ENCODE data around the gene TRPM3.
"Not testable (repeated sequence)": the region's sequence is repeated elsewhere in the genome, so short reads cannot be mapped to it uniquely, and the experiment has no call there.

TRPM3 gene

GRCh38 chr9:70994582-70994981 is 126.8 kb downstream of the TRPM3 start:
- no peak for DNase-seq

DNA sequence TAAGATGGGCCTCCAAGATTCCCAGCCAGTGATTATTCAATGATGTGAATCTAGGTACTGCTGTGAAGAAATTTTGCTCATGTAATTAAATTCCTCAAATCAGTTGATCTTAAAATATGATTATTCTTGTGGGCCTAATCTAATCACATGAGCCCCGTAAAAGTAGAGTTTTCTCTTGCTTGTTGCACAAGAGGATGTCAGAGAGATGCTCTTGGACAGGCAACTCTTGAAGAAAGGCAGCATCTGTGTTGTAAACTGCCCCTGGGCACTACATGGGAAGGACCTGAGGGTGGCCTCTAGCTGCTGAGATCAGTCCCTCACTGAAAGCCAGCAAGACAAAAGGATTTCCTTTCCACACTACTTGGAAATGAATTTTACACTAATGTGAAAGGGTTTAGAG is 132.9 kb downstream of the TRPM3 start:
- DNase-seq, result no peak

- no peak for DNase-seq
Measured at GRCh38 chr9:70987986-70988385, 133.4 kb downstream of the TRPM3 start.

DNA sequence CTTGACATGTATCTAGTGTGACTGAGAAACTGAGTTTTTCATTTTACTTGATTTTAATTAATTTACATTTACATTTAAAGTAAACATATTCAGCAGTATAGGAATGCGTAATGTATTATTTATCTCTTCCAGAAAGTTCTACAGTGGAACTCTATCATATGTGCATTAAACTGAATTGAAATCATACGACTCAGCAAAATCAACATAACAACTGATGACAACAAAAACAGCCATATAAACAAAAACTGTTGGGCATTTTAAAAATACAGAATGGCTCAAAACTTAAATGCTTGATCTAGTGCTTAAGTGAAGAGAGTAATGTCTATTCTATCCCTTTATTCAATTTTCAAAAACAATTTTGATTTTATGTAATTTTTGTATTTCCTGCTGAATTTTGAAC is 134.4 kb downstream of the TRPM3 start:
- no peak for DNase-seq

GRCh38 chr9:70983723-70984295 is 137.6 kb downstream of the TRPM3 start:
- DNase-seq, result no peak

- no peak for DNase-seq
Measured at GRCh38 chr9:70981312-70981711, 140.1 kb downstream of the TRPM3 start.

DNA sequence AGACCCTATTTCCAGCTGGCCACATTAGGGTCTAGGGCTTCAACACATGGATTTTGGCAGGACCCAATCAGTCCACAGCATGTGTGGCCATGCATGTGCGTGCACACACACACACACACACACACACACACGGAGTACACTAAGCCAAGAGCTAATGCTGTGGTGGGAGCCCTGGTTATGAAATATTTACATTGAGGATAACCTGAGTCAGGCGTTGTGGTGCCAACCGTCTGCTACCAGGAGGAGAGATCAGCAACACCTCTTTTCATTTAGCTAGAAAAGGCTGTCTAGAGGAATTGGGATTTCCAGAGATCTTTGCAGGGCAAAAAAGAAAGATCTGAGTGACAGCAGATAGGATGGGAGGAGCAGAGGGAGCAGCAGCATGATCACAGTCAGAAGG is 141.5 kb downstream of the TRPM3 start:
- no peak for DNase-seq

GRCh38 chr9:70978085-70978484 is 143.3 kb downstream of the TRPM3 start:
- no peak for DNase-seq

DNA sequence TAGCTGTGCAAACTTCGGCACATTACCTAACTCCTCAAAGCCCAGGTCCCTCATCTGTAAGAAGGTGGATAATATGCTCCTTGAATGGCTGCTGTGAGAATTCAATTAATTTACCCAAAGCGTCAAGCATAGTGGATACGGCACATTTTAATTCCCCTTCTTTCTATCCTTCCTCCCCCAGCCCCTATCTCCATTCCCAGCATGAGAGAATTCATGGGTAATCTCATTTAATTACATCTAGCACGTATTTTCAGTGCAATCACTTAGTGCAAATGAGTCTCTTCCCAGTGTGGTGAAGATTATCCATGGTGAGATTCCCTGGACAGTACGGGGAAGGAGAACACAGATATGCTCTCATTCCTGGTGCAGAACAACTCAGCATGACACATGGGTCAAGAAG is 145.6 kb downstream of the TRPM3 start:
- no peak for DNase-seq

GRCh38 chr9:70971723-70972122 is 149.7 kb downstream of the TRPM3 start:
- no peak for DNase-seq

GRCh38 chr9:70966380-70966779 is 155.0 kb downstream of the TRPM3 start:
- not testable (repeated sequence) for DNase-seq

GRCh38 chr9:70964861-70965260 is 156.6 kb downstream of the TRPM3 start:
- no peak for DNase-seq

DNA sequence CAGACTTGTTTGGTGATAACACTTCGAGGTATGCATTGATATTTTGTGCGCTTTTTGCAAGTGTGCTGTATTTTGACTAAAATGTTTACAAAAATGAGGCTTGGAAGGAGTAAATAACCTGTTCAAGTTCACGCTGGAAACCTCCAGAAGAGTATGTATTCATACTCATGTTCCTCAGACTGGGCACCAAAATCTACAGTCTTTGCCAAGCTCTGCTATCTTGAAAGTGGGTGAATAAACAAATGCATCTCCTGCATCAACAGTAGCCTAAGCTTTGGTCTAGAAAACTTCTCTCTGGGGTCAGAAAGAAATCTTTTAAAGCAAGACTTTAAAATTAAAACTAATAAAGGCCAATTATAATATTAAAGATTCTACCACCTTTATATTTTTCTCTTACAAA is 157.9 kb downstream of the TRPM3 start:
- no peak for DNase-seq

GRCh38 chr9:70962761-70963440 is 158.5 kb downstream of the TRPM3 start:
- no peak for DNase-seq

DNA sequence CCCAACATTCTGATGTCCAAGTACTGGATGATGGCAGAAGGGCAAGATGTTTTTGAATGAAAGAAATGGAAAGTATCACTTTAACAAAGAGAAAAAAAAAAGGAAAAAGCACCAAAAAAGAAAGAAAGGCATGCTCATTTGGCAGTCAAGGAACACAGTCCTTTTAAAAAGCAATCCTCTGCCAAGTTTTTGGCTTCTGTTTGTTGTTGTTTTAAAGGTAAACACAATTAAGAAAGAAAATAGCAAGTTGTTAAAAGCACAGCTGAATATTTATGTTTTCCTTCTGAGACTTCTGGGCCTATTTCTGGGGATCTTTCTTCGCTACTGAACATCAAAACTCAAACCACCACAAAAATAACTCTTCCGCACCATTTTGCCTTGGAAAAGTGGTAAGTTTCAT is 162.1 kb downstream of the TRPM3 start:
- no peak for DNase-seq

DNA sequence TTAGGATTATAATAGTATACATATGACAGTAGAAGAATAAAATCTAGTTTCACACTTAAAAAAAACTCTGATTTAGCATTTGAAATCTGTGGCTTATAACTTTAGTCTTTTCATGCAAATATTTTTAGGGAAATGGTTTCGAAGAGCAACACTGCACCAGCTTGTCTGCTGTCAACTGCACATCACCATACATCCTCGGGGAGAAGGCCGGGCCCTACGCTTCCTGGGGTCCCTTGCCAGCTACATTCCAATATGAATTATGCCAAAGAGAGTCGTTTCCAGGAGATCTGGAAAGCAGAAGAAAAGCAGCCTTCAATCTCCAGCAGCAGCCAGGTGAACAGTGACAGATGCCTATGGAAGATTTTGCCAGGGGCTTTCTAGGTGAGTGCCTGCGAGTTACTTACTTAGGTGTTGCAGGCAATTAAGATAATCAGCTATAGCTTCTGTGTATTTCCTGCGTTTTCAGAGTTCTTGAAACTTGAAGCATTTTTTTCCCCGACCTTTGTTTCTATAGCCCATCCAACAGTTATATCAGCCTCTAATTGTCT is 166.8 kb downstream of the TRPM3 start:
- DNase-seq, result no peak

DNA sequence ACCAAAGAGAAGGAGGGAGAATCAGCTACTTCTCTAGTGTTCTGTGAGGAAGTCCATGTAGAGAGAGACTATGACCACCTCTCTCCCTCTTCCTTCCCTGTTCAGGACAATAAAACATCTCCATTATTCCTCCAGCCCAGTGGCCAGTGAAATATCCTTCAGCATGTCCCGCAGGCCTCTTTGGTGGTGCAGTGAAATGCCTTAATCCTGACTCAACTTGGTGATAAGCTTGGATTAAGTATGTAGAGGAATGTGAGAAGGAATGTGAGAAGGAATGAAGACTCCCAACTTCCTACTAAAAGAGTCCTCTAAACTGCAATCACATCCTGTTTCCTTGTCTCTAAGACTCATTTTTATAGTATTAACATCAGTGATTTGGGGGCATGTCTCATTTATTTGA is 167.3 kb downstream of the TRPM3 start:
- no peak for DNase-seq

DNA sequence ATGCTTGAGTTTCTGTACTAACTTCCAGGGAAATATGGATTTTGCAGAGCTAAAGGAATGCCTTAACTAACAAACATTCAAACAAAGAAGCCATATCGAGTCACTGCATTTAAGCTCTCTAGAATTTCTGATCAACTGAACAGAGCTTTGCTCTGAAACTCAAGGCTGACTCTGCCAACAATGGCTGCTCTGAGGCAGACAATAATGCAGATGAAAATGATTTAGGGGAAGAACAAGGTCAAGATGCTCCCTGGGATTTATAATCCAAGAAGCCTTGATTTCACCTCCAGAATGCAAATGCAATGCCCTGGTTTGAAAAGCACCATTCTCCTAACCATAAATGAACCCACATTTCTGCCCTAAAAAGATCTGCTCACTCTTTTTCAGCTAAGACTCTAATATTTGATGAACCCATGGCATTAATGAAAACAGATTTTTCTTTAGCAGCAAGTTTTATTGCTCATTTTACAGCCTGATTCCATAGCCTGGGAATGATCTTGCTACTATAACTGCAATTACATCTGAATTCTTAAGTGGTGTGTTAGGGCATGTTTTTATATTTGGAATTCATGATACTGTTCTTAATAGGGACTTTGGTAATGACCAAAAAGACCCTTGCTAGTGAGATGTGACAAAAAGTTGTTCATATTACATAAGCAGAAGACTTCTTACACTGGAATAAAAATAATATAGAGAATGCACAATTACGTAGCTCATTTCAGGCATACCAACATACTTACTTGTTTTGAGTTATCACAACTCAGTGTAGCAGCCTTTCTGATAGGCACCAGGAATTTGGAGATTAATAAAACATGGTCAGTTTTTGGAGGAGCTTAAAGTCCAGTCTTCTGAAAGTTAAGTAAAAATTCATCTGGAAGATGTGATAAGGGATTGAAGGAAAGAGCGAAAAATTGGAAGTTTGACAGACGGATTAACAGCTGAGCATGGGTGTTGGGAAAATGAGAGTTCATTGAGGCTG is 169.4 kb downstream of the TRPM3 start:
- no peak for DNase-seq

GRCh38 chr9:70950270-70950669 is 171.2 kb downstream of the TRPM3 start:
- no peak for DNase-seq

DNA sequence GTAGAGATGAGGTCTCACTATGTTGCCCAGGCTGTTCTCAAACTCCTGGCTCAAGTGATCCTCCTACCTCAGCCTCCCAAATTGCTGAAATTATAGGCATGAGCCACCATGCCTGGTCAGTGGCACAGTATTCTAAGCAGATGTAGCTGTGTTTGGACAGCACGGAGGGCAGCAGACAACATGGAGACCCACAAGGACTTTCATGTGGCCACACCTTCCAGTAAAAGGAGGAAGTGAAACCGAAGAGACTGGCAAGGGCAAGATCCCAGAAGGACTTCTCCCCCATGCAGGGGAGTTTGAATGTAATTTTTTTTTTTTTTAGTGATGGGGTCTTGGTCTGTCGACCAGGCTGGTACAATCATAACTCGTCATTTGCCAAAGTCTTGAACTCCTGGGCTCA is 172.2 kb downstream of the TRPM3 start:
- no peak for DNase-seq

DNA sequence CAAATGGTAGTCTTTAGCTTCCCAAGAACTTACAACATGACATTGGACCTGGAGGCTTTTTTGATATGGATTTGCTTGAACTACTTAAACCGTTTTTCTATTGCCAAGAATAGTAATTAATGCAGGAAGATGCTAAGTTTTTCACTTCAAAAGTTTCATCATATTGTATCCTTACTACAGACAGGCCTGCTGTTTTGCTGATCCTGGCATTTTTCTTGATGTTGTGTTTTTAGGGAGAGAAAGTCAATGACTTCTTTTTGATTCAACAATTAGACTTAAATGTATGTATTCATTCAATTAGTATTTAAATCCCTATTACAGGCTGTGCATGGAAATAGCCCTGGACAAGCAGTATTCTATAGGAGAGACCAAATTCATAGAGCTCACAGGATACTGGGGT is 172.7 kb downstream of the TRPM3 start:
- DNase-seq, result no peak

DNA sequence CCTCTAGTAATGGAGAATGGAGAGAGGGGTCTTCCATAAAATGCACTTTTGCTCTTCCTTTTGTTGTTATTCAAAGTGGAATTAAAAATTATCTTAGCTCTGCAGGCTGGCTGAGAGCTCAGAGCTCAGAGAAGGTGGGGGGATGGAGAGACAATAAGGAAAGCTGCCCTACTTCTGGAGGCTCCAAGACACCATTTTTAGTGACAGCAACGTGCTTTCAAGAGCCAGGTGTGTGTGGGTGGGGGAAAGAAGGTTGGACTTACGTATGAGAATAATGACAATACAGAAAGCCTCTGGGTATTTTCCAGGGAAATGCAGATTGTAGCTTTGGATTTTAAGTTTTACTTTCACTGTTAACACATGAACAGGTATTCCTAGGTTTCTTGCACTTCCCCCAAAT is 173.9 kb downstream of the TRPM3 start:
- DNase-seq, result no peak

DNA sequence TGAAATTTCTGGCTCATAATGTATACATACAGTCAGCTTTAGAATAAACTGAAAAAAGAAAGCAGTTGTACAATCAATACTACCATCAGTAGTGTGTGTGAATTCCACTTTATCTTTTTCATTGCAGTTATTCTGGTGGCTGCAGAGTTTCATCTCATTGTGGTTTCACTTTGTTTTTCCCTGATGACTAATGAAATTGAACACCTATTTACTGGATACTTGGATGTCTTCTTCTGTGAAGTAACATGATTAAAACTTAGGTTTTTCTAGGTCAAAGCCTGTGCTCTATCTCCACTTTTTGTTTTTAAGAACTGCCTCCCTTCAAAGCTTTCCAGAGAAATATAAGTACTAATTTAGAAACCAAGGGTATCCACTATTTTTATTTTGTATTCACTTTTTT is 174.3 kb downstream of the TRPM3 start:
- DNase-seq, result no peak

DNA sequence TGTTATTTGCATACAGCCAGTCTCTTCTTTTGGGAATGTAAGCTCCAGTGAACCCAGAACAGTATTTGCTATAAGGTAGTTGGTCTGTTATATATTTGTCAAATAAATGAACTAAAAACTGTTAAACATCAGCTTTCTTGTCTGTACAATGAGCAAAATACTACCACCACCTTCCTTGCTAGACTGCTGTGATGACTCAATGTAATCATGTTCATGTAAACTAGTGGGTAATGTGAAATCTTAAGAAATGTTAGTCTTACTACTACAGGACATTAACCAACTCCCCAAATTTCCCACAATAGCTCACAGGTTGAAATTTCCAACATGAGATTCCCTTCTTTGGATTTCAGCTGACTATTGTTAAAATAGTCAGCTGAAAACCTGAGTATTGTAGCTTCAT is 176.1 kb downstream of the TRPM3 start:
- DNase-seq, result no peak
